Activated CD8-positive, alpha-beta T cell treated with anti-CD3 and anti-CD28 coated beads, Interleukin-2, amount 10 ng/mL, durations not matched to agents 7 days and 5 days (primary cell): Measurements from ENCODE around the gene FZD1. TPM values are rescaled to one million over a fixed set of nuclear protein-coding genes. Genes with fewer than 3 reads are reported as not detected.

ENCODE experiments used
- ATAC-seq: fragments of 150-1000 bp; cut with Tn5 transposase; one replicate; pipeline ENCODE4 v1.10.0; 2021; ENCODE audit warnings: moderate library complexity
- CTCF ChIA-PET: fragments of 350-600 bp; sonication (Branson Sonifier 250); formaldehyde crosslinking; loops from one replicate; lab custom pipeline; 2021; ENCODE audit warnings: antibody characterized with exemption; lab: Charles Lee
- POLR2A ChIA-PET: fragments of 350-600 bp; sonication (Branson Sonifier 250); formaldehyde crosslinking; loops from one replicate; lab custom pipeline; 2021; ENCODE audit warnings: antibody characterized with exemption; lab: Charles Lee
- DNase-seq: peaks from one replicate; pipeline ENCODE4 v3.0.0-alpha.2; 2020
- H3K27ac Mint-ChIP-seq: one replicate; pipeline ENCODE4 v1.8.0; 2021; ENCODE audit warnings: mild to moderate bottlenecking, mixed read lengths
- H3K27me3 Mint-ChIP-seq: one replicate; pipeline ENCODE4 v1.8.0; 2021; ENCODE audit warnings: low read depth, mixed read lengths
- H3K36me3 Mint-ChIP-seq: one replicate; pipeline ENCODE4 v1.8.0; 2021; ENCODE audit warnings: low read depth, mixed read lengths
- H3K4me1 Mint-ChIP-seq: one replicate; pipeline ENCODE4 v1.8.0; 2021; ENCODE audit warnings: low read depth, mixed read lengths
- H3K4me3 Mint-ChIP-seq: one replicate; pipeline ENCODE4 v1.8.0; 2021; ENCODE audit warnings: mild to moderate bottlenecking, mixed read lengths
- H3K9me3 Mint-ChIP-seq: one replicate; pipeline ENCODE4 v1.8.0; 2022; ENCODE audit warnings: mixed read lengths; ENCODE audit not compliant: insufficient read depth
- total RNA-seq, 2 experiments: library from RNA; stranded (reverse); gene quantifications; one replicate each; pipeline ENCODE4 v1.2.3, GENCODE V29; 2021

Gene FZD1
- under 1 TPM; 0.24 to 0.26 TPM for total RNA-seq

GRCh38 chr7:91264046-91264923 is at the start of gene FZD1:
TSS of gene FZD1 (plus strand) at chr7:91264433. CDS start at chr7:91264881, 448 bp downstream.
- ChIA-PET POLR2A (no interaction called here), CTCF (no interaction called here)
- peak; percentile 85 for ATAC-seq
- H3K27me3 Mint-ChIP-seq = peaks cover 36% of the 10 kb centered on the region
- no peaks in the 10 kb centered on the region for H3K36me3 Mint-ChIP-seq
- peak; percentile 70 for DNase-seq
- peak within 1 kb of the TSS; percentile 77 for H3K4me3 Mint-ChIP-seq
- no peak within 1 kb of the TSS for H3K27ac Mint-ChIP-seq
- H3K9me3 Mint-ChIP-seq = no peaks in the 10 kb centered on the region
- H3K4me1 Mint-ChIP-seq = peaks cover 14% of the 10 kb centered on the region

DNA sequence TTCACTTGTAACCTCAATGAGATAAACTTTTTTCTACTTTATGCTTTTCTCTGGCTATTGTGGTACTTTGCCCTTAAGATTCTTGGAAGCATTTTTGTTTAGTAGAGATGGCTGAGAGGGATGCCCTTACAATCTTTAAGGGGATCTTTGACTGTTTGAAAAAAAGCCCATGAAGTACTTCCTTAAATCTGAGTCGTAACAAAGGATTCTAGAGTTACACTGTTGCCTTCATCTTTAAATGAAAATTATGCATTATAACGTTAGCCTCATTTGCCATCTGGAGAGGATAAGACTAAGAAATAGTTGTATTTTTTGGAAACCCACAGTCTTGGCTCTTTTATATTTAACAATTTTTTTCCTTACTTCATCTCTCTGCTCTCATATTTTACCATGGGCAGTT is 37.8 kb upstream of the FZD1 start:
- POLR2A ChIA-PET = no interaction called here

DNA sequence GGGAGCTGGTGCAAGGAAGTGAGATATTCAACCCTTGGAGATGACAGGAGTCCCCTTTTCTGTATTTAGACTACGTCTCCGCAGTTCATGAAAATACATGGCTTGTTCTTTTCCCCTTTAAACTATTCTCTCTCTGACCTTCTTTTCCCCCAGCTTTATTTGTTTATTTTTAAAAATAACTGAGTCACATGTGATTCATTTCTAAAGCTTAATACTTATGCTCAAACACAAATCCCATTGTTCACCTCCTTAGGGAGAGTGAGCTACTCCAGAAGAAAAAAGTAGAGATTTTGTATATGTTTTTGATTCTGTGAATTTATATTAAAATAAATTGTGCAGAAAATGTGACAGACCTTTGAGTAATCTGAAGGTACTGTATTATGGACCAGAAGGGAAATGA is 35.9 kb upstream of the FZD1 start:
- no peaks in the 10 kb centered on the region for H3K9me3 Mint-ChIP-seq

More for the DNA sequence above, 37.8 kb upstream of the FZD1 start:
- ATAC-seq = no peak
- no peak overlapping the region for H3K27ac Mint-ChIP-seq
- H3K9me3 Mint-ChIP-seq = no peaks in the 10 kb centered on the region
- H3K4me3 Mint-ChIP-seq = no peak overlapping the region
- H3K36me3 Mint-ChIP-seq = no peaks in the 10 kb centered on the region
- H3K27me3 Mint-ChIP-seq = peaks cover 3% of the 10 kb centered on the region
- CTCF ChIA-PET = no interaction called here
- no peaks in the 10 kb centered on the region for H3K4me1 Mint-ChIP-seq
- no peak for DNase-seq

GRCh38 chr7:91228927-91229558 is 35.2 kb upstream of the FZD1 start:
- no peak overlapping the region for H3K4me3 Mint-ChIP-seq
- DNase-seq (no peak), ATAC-seq (no peak)
- no peaks in the 10 kb centered on the region for H3K9me3 Mint-ChIP-seq
- no peak overlapping the region for H3K27ac Mint-ChIP-seq
- ChIA-PET CTCF (no interaction called here), POLR2A (no interaction called here)
- H3K36me3 Mint-ChIP-seq = no peaks in the 10 kb centered on the region
- H3K4me1 Mint-ChIP-seq = no peaks in the 10 kb centered on the region
- peaks cover 3% of the 10 kb centered on the region for H3K27me3 Mint-ChIP-seq

More for the DNA sequence above, 35.9 kb upstream of the FZD1 start:
- DNase-seq (no peak), ATAC-seq (no peak)
- peaks cover 3% of the 10 kb centered on the region for H3K27me3 Mint-ChIP-seq
- H3K27ac Mint-ChIP-seq = no peak overlapping the region
- H3K36me3 Mint-ChIP-seq = no peaks in the 10 kb centered on the region
- POLR2A ChIA-PET = no interaction called here
- CTCF ChIA-PET = no interaction called here
- no peaks in the 10 kb centered on the region for H3K4me1 Mint-ChIP-seq
- H3K4me3 Mint-ChIP-seq = no peak overlapping the region

DNA sequence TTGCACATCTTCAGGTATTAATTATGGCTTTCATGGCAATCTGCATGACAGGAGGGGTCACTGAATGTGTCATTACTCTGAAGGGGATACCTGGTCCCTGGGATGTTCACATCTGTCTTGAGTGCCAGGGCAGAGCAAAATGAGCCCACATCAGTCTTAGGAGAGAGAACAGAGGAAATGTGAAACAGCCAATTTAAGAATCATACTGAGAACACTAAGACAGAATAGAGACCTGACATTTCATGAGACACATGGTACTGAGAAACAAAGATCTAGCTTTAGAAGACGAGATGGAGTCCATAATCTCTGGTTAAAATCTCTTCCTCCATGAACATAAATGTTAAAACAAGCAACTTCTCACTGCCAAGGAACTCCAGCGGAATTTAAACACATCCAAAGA is 34.1 kb upstream of the FZD1 start:
- POLR2A ChIA-PET = no interaction called here
- no peak for ATAC-seq
- H3K27ac Mint-ChIP-seq = no peak overlapping the region

GRCh38 chr7:91230503-91230902 is 33.7 kb upstream of the FZD1 start:
- H3K4me3 Mint-ChIP-seq = no peak overlapping the region
- no peaks in the 10 kb centered on the region for H3K9me3 Mint-ChIP-seq

More for the DNA sequence above, 34.1 kb upstream of the FZD1 start:
- CTCF ChIA-PET = no interaction called here
- no peak overlapping the region for H3K4me3 Mint-ChIP-seq
- no peaks in the 10 kb centered on the region for H3K4me1 Mint-ChIP-seq
- H3K9me3 Mint-ChIP-seq = no peaks in the 10 kb centered on the region
- H3K36me3 Mint-ChIP-seq = no peaks in the 10 kb centered on the region
- DNase-seq = no peak
- H3K27me3 Mint-ChIP-seq = peaks cover 3% of the 10 kb centered on the region

DNA sequence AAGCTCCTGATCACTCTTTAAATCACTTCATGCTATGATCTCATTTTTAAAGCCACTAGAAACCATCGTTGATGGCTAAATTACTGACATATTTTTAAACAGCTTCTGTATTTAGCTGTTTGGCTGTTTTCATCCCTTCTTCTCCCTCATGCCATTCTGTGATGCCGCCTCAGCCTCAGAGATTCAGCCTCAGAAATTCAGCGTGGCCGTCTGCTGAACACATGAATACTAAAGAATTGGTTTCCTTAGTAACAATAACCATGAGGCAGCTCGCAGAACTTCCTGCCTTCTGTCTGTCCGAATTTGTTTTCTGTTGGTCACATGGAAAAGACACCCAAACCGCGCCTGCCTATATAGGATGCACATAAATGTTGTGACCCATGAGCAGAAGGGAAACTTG is 31.0 kb upstream of the FZD1 start:
- peaks cover 3% of the 10 kb centered on the region for H3K27me3 Mint-ChIP-seq
- H3K36me3 Mint-ChIP-seq = no peaks in the 10 kb centered on the region
- H3K27ac Mint-ChIP-seq = no peak overlapping the region
- CTCF ChIA-PET = no interaction called here
- ATAC-seq = no peak
- no peaks in the 10 kb centered on the region for H3K4me1 Mint-ChIP-seq
- H3K9me3 Mint-ChIP-seq = no peaks in the 10 kb centered on the region
- POLR2A ChIA-PET = no interaction called here
- no peak overlapping the region for H3K4me3 Mint-ChIP-seq
- DNase-seq = no peak

More at GRCh38 chr7:91230503-91230902, 33.7 kb upstream of the FZD1 start:
- Mint-ChIP-seq H3K4me1 (no peaks in the 10 kb centered on the region), H3K27ac (no peak overlapping the region), H3K36me3 (no peaks in the 10 kb centered on the region), H3K27me3 (peaks cover 3% of the 10 kb centered on the region)
- ChIA-PET POLR2A (no interaction called here), CTCF (no interaction called here)
- DNase-seq = no peak
- ATAC-seq = no peak

- no peak for ATAC-seq
- DNase-seq = no peak
- no peak overlapping the region for H3K4me3 Mint-ChIP-seq
- H3K9me3 Mint-ChIP-seq = no peaks in the 10 kb centered on the region
- ChIA-PET POLR2A (no interaction called here), CTCF (no interaction called here)
- no peak overlapping the region for H3K27ac Mint-ChIP-seq
- H3K27me3 Mint-ChIP-seq = no peaks in the 10 kb centered on the region
- H3K4me1 Mint-ChIP-seq = no peaks in the 10 kb centered on the region
- H3K36me3 Mint-ChIP-seq = no peaks in the 10 kb centered on the region
Measured at GRCh38 chr7:91235211-91235832, 28.9 kb upstream of the FZD1 start.

- no peaks in the 10 kb centered on the region for H3K4me1 Mint-ChIP-seq
- no peak overlapping the region for H3K27ac Mint-ChIP-seq
- ChIA-PET POLR2A (no interaction called here), CTCF (no interaction called here)
- no peaks in the 10 kb centered on the region for H3K36me3 Mint-ChIP-seq
- ATAC-seq = no peak
- no peaks in the 10 kb centered on the region for H3K27me3 Mint-ChIP-seq
- H3K4me3 Mint-ChIP-seq = no peak overlapping the region
- no peaks in the 10 kb centered on the region for H3K9me3 Mint-ChIP-seq
- DNase-seq = no peak
Measured at GRCh38 chr7:91239171-91239604, 25.0 kb upstream of the FZD1 start.

GRCh38 chr7:91239772-91240171 is 24.5 kb upstream of the FZD1 start:
- Mint-ChIP-seq H3K9me3 (no peaks in the 10 kb centered on the region), H3K4me3 (no peak overlapping the region), H3K4me1 (no peaks in the 10 kb centered on the region), H3K27ac (no peak overlapping the region), H3K27me3 (no peaks in the 10 kb centered on the region), H3K36me3 (no peaks in the 10 kb centered on the region)
- ChIA-PET CTCF (no interaction called here), POLR2A (no interaction called here)
- ATAC-seq (no peak), DNase-seq (no peak)

GRCh38 chr7:91240376-91240941 is 23.8 kb upstream of the FZD1 start:
- Mint-ChIP-seq H3K4me1 (no peaks in the 10 kb centered on the region), H3K27ac (no peak overlapping the region), H3K9me3 (no peaks in the 10 kb centered on the region), H3K4me3 (no peak overlapping the region), H3K36me3 (no peaks in the 10 kb centered on the region), H3K27me3 (no peaks in the 10 kb centered on the region)
- ChIA-PET POLR2A (no interaction called here), CTCF (no interaction called here)
- ATAC-seq (no peak), DNase-seq (no peak)
